Middle frontal gyrus (tissue), 1 donor: ENCODE data around the gene TWSG1.
"Not testable (repeated sequence)": the region's sequence is repeated elsewhere in the genome, so short reads cannot be mapped to it uniquely, and the experiment has no call there.

Experiments
- DNase-seq: peaks from one replicate; pipeline ENCODE4 v3.0.0-alpha.2; 2015; ENCODE audit warnings: low spot score; ENCODE audit errors: extremely low spot score

Gene TWSG1

DNA sequence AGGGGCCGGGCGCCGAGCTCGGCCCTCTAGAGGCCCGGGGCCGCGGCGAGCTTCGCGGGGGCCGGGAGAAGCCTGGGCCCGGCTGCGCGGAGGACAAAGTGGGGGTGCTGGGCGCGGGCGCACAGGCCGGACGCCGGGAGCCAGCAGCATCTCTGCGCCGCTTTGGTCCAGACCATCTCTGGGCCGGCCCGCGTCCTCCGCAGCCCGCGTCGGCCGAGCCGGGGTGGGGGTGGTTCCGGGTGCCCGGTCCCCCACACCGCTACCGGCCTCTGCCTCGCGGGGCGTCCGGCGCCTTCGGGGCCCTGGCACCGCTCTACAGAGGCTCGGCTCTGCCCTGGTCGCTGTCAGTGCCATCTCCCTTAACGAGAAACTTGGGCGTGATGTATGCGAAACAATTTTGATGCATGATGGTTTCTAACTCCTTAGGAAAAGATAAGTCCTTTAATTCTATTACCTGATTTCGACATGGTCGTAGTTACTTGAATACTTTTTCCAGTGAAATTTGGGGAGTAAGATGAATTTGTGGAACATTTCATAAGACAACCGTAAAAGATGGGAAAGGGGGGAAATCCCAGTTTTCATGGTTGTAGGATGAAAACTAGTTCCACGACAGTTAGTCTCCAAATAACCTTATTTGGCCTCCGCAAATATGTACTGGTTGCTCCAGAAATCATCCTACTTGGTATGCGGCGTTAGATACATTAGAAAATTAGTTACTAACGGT is 562 bp downstream of the TWSG1 start:
- DNase-seq = no peak

DNA sequence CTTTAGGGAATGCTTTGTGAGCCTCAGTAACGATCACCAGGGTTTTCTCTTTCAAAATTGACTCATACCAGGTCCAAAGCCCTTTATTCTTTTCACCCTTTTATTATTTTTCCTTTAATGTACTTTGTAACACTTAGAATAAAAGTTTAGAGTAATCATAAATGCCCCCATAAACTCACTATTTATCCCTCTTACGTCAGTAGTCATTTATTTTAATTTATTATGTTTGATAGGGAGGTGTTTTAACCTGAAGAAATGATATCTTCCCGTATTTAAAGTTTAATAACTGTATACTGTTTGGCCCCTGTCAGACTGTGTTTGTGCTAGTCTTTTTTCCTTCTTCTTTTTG is 1.1 kb downstream of the TWSG1 start:
- no peak for DNase-seq

DNA sequence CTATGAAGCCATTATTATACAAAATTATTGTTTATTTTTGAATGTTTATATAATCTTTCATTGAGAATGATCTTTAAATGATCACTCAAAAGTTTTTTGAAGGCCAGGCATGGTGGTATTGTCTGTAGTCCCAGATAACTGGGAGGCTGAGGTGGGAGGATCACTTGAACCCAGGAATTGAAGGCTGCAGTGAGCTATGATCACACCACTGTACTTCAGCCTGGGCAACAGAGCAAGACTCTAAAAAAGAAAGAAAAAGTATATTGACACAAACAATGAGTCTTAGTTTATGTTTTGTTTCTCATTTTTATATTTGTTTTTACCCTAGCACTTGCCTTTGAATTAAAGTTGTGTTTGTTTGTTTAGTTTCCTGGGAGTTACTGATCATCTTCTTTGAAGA is 2.3 kb downstream of the TWSG1 start:
- no peak for DNase-seq

DNA sequence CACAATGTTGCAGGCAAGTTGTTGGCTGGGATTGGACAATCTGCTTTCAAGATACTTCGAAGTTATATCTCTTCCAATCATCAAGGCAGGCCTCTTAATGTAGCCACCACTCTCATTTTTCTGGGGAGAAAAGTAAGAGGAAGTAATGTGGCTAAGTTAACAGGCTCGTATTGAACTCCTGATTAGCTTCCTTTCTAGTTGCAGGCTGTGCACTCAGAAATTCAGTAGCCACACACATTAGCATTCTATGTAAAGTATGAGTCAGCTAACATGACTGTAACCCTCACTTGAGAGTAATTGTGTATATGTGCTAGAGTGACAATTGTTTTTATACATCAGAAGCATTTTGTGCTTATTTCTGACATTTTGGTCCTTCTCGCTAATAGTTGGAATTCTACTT is 3.3 kb downstream of the TWSG1 start:
- no peak for DNase-seq

DNA sequence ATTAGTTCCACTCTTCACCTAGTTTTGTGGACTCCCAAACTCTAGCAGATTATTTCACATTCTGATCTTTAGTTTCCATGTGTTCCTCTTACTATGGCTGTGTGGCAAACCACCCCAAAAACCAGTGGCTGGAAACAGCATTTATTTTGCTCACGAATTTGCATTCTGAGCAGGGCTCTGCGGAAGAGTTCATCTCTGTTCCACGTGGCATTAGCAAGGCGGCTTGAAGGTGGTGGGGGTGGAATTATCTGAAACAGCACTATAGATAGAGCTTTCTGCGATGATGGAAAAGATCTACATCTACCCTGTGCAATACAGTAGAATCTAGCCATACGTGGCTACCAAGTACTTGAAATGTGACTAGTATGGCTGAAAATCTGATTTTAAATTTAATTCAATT is 5.9 kb downstream of the TWSG1 start:
- DNase-seq = no peak

DNA sequence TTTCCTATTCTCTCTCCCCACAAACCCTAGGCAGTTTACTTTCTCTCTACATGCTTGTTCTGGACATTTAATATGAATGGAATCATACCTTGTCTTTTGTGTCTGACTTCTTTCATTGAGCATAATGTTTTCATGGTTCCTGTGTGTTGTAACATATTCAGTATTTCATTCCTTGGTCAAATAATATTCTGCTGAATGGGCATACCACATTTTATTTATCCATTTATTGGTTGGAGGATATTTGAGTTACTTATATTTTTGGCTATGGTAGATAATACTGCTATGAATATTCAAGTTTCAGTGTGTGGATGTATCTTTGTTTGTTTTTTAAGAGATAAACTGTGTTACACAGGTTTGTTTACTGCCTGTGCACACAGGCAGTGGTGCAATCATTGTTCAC is 9.0 kb downstream of the TWSG1 start:
- no peak for DNase-seq

DNA sequence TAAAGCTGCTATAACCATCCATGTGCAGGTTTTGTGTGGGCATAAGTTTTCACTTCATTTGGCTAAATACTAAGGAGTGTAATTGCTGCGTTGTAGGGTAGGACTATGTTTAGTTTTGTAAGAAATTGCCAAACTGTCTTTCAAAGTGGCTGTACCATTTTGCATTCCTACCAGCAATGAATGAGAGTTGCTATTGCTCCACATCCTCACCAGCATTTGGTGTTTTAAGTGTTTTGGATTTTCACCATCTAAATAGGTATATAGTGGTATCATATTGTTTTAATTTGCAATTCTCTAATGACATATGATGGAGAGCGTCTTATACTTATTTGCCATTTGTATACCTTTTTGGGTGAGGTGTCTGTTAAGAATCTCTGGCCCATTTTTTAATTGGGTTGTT is 12.2 kb downstream of the TWSG1 start:
- no peak for DNase-seq

DNA sequence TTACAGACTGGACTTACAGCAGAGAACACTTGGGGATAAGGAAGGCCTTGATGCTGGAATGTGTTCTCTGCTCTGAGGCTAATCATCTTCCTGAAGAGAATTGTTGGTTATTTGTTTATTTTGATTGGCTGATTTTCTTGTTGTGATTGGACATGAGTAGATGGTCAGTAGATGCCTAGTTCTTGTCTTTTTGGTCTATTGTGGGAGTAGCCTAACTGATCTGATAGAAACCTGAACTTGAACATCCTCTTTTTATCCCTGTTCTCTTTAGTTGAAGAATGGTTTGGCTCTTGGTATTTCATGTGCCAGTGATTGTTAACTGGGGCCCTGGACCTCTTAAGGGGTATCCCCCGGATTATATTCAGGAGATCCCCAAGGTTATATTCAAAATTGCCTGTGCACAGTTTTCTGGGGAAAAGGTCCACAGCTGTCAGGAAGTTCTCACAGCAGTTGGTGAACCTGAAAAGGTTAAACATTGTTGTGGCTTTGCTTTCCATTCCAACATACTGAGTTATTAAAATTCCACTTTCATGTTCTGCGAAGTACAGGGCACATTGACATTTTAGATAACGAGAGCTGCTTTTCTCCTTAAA is 13.6 kb downstream of the TWSG1 start:
- DNase-seq = no peak

DNA sequence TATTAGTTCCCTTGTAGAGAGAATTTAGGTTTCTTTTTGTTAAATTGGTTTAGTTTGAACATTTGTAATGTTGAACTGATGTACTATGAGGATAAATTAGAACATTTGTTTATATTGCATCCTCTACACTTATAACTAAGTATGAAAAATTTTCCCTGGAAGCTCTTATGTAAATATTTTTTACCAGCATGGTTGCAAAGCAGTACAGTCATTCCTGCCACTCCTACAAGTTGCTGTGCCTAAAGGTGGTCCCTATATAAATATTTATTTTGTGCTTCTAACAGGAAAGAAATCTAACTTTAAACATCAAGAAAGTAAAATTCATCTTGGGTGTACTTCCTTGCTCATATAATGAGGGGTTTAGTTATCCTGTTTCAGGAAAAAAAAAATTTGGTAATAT is 14.2 kb downstream of the TWSG1 start:
- DNase-seq = no peak

DNA sequence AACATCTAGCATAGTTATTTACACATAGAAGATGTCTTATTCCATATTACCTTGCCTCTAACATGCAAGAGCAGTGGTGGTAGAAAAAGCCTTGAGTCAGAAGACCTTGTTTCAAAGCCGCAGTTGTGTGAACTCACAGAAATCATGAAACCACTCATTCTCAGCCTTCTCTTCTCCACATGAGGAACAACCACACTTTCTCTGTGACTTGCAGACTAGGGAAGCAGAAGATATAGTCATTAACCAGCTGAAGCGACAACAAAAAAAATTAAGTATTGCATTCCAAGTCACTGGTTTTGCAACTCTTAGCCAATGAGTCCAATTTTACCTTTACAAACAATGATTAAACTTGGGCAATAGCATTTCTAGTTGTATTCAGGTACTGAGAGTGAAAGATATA is 19.0 kb downstream of the TWSG1 start:
- DNase-seq = no peak

DNA sequence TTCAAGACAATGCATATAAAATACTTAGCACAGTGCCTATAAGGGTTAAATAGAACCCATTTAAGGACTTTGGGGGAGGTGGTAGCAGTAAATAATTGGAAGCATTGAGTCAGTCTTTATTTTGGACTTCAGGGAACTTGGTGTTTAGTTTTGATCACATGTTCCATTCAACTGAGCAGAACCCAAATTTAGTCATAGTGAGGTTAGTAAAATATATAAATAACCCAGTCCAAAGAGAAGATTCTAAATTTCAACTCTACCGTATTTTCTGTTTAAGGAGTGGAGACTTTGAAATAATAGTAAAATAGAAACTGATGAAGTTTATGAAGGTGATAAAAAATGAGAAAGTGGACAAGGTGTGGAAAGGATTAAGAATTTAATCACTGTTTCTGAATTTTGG is 19.7 kb downstream of the TWSG1 start:
- DNase-seq = no peak

DNA sequence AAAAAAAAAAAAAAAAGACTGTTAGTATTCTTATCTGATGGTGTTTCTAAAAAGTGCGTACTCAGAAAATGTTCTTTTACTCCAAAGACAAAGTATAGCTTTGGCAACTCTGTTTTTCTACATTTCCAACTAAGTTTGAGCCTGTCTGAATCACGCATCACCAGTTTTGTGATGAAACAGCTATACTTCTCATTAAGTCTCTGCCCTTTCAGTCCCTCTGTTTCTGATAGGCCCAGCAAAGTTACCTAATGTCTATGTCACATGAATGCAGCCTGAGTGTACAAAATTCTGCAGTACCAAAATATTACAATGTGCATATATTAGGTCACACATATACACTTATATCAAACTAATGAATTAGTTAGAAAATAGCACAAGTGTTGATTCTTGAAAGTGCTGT is 22.4 kb downstream of the TWSG1 start:
- no peak for DNase-seq

DNA sequence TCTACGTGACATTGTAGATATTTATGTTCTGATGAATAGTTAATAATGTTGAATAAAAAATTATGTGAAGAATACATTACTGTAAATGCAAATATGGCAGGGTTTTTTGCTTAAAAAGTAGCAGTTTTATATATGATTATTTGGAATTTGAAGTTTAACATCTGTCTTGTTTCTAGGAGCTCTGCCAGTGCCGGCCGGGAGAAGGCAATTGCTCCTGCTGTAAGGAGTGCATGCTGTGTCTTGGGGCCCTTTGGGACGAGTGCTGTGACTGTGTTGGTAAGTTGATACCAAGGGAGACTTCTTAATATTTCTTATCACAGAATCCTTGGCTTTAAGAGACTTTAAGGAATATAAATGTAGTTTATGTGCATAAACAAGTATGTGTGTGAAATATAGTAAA is 25.2 kb downstream of the TWSG1 start:
- no peak for DNase-seq

DNA sequence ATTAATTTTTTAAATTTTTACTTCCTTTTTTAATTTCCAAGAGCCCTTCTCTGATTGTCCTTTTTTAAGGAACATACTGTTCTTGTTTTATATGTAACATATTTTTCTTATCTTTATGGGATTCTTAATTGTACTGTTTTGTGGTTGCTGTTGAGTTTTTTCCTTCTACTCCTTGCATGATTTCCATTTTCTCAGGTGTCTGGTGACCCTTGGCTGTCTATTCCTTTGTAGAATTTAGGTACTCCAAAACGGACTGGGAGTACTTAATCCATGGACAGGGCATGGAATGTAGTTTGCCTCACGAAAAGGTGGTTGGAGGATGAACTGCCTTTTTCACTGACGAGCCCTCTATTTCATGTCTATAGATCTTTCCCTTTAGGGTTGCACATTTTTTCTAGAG is 26.6 kb downstream of the TWSG1 start:
- no peak for DNase-seq

DNA sequence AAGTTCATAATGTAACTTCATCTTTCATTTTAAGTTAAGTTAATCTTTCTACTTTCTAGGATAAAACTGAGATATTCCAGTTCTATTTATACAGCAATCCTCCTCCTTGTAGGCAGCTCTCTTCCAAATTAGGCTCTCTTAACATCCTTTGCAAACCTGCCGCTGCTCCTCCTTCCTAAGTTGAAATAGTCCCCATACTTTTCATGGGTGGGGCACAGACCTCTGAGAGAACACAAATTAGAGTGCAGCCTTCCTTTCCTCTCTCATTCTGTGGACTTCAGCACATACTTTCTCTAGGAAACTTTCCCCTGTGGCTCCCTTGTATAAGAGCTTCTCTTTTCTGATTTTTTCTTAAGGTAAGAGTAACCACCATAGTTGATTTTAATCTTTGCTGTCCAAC is 28.3 kb downstream of the TWSG1 start:
- DNase-seq = no peak

DNA sequence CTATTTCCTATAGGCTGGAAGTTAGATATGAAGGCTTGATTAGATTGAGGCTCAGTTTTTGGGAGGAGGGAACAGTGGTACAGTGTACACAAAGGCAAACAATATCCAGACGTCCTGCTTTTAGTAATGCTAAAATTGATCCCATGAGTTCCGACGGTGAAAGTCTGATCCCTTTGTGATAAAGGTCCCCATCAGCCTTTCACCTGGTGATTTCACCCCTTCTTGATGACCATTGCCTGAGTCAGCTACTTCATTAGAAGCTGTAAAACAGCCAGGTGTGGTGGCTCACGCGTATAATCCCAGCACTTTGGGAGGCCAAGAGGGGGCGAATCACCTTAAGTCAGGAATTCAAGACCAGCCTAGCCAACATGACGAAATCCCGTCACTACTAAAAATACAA is 29.7 kb downstream of the TWSG1 start:
- DNase-seq = no peak

DNA sequence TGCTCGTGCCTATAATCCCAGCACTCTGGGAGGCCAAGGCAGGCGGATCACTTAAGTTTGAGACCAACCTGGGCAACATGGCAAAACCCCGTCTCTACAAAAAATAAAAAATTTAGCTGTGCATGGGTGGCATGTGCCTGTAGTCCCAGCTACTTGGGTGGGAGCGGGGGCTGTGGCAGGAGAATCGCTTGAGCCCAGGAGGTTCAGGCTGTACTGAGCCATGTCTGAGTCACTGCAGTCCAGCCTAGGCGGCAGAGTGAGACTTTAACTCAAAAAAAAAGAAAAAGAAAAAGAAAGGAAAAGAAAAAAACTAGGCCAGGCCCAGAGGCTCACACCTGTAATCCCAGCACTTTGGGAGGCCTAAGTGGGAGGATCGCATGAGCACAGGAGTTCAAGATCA is 30.8 kb downstream of the TWSG1 start:
- no peak for DNase-seq

DNA sequence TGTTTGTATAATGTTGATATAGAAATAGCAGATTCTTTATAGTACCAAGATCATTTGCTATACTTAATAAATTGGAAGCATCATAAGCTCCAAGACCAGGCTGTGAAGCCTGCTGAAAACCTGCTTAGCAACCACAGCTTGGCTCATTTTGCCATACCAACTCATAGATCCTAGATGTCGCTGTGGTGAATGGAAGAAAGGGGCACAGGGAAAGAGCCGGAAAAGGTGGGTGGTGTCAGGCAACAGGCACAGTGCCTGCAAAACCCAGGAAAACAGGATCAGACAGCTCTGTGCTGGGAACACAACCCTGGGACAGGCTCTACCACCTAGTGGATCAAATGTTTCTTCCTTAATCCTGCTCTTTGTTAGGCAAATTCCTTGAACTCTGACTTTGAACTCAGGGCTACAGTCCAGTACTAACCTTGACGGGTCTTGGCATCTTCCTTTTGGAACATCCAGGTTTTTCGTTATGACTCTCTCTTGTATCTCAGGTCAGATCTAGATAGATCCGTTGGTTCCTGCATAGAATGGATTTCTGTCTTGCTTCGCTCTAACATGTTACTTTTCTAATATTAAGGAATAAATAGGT is 31.6 kb downstream of the TWSG1 start:
- no peak for DNase-seq

DNA sequence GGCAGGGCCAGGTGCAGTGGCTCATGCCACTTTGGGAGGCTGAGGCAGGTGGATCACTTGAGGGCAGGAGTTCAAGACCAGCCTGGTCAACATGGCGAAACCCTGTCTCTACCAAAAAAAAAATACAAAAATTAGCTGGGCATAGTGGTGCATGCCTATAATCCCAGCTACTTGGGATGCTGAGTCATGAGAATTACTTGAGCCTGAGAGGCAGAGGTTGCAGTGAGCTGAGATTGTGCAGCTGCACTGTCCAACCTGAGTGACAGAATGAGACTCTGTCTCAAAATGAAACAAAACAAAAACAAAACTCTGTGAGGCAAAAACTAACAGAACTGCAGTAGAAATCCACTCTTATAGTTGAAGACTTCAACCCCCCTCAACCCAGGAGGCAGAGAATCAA is 38.7 kb downstream of the TWSG1 start:
- DNase-seq = not testable (repeated sequence)

DNA sequence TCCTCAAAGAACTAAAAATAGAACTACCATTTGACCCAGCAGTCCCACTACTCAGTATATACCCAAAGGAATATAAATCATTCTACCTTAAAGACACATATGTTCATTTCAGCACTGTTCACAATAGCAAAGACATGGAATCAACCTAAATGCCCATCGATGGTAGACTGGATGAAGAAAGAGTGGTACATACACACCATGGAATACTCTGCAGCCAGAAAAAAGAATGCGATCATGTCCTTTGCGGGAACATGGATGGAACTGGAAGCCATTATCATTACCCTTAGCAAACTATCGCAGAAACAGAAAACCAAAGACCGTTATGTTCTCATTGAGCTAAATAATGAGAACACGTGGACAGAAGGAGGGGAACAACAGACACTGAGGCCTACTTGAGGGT is 44.5 kb downstream of the TWSG1 start:
- no peak for DNase-seq

DNA sequence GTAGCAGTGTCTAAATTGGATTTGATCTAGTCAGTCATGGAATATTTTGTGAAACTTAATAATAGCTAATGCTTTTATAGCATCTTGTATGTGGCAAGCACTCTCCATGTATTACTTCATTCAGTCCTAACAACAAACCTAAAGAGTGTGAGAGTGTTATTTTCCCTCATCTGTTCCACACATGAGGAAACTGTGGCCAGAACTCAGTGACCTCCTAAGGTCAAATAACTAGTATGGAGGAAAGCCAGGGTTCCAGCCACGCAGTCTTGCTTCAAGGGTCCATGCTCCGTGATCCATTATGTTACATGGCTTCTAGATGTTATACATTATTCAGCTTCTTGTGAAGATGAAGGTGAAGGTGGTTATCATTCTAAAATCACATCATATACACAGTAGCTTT is 45.5 kb downstream of the TWSG1 start:
- no peak for DNase-seq

DNA sequence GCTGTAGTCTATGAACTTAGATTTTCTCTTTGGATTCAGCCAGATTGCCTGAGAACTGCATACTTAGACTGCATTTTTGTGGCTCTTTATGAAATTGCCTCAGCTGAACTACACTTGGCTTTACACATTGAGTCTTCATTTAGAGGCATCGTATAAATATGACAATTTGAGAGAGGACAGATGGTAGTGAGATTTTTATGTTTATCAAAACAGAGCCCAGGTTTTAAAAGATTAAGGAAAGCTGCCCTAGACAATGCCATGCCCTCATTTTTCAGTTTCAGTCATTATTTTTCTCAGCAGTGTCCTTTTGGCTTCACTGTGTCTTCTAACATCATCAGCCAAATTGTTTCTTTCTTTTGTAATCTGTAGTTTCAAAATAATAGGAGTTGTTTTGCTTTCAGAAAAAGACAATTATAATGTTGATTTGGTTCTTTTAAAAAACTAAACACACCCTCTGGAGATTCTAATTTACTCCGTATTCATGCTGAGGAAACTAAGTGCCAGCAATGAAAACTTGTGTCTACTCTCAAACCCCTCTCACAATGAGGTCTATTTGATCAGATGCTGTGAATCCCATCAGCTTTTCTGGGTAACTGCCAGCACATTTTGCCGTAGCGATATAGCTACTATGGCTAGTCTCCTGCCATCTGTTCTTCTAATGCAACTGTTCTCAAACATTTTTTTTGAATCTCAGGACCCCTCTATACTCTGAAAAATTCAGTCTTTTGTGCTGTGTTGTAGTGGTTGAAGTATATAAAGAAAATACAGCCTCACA is 46.2 kb downstream of the TWSG1 start:
- DNase-seq = no peak

DNA sequence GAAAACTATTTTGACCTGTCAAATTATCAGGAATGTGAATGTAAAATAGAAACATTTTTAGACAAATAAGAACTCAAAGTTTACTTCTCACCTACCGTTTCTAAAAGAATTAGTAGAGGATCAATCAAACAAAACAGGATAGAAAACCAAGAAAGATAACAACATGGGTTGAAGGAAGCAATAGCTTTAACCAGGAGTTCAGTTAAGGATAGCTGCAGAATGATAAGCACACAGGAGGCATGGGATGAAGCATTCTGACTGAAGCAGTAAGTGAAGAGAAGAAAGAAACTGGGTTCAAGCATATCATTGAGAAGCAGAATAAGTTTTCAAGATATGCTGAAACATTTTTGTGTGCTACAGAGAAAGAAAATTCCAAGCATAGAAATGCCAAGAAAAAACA is 52.3 kb downstream of the TWSG1 start:
- DNase-seq = no peak
